Gastrocnemius medialis (tissue), 4 donors: ENCODE data around the gene COPS9.

ENCODE experiments used
- CTCF ChIP-seq, 5 experiments: fragments of 450-650 bp in 3 of 5; fragments of 200-600 bp in 2 of 5; sonication (generic) in 2 of 5; IDR thresholded peaks in 4 of 5; conservative IDR thresholded peaks in 1 of 5; 1 replicate in 4 of 5; 2 replicates in 1 of 5; pipeline ENCODE4 v1.5.1; 2016 to 2019; ENCODE audit warnings: antibody characterized with exemption in 5 of 5, mild to moderate bottlenecking in 3 of 5, moderate library complexity in 3 of 5
- POLR2A ChIP-seq, 2 donors: fragments of 450-650 bp; IDR thresholded peaks; one replicate each; pipeline ENCODE4 v1.6.1; 2017; ENCODE audit warnings: antibody characterized with exemption in 2 of 2, mild to moderate bottlenecking in 2 of 2, moderate library complexity in 2 of 2

- no peak for TF ChIP-seq POLR2A (IDR thresholded peaks at IDR 0.05)
- TF ChIP-seq CTCF (IDR thresholded peaks at IDR 0.05 in 4 of 5, conservative IDR thresholded peaks at IDR 0.05 in 1 of 5): no peak
Measured at GRCh38 chr2:240174496-240174895, 38.4 kb upstream of the COPS9 start.
